Measurements from ENCODE around the gene UMODL1. TPM values are rescaled to one million over a fixed set of nuclear protein-coding genes. Genes with fewer than 3 reads are reported as not detected.
"Not testable (repeated sequence)": the region's sequence is repeated elsewhere in the genome, so short reads cannot be mapped to it uniquely, and the experiment has no call there.

Gene UMODL1
- total RNA-seq, 1 experiment from 2014 or later: not detected

DNA sequence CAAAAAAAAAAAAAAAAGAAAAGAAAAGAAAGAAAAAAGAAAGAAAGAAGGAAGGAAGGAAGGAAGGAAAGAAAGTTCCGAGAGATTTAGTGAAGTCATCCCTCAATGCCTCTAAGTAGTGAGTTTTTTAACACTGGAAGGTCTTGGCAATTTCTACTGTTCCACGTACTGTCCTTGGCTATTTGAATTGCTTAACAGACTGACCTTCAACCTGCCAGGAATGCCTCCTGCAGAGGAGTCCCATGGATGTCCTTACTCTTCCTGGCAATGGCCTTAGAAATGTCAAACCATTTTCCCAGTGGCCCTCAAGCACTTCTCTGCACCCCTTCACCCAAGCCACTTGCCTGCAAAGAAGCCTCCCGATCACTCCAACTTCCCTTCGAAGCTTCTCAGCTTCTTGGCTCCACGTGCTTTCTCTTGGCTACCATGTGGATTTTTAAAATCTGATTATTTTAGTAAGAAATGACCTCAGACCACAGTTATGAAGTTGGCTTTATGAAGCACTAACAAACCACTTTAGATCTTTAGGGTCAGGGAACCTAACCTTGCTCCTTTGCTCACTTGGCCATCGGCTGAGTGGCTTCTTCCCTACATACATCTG, 104.1 kb downstream of the UMODL1 start:
- H3K79me2 ChIP-seq (ENCODE audit: low read depth): no peaks in the 10 kb centered on the region
- H3K4me1 ChIP-seq (replicated peaks; ENCODE audit: insufficient read depth): no peaks in the 10 kb centered on the region
- H3K9me3 ChIP-seq (ENCODE audit: insufficient read depth, low read depth): no peaks in the 10 kb centered on the region
- BruUV-seq (replicated peaks): no TSS peak
- ChIA-PET CTCF (no interaction called here), POLR2A (ENCODE audit: unreplicated experiment) (no interaction called here)
- no peaks in the 10 kb centered on the region for H3F3A ChIP-seq (ENCODE audit: insufficient read depth, low read depth)
- H2AFZ ChIP-seq: no peak overlapping the region
- no peak overlapping the region for H3K4me2 ChIP-seq
- H3K27ac ChIP-seq: no peak overlapping the region
- no peaks in the 10 kb centered on the region for H3K36me3 ChIP-seq (ENCODE audit: low read depth)
- H3K27me3 ChIP-seq (ENCODE audit: insufficient read depth, low read depth): no peaks in the 10 kb centered on the region
- TF ChIP-seq EZH2 (IDR thresholded peaks at IDR 0.05; ENCODE audit: low read depth): no peak
- TF ChIP-seq, protein P1, sequence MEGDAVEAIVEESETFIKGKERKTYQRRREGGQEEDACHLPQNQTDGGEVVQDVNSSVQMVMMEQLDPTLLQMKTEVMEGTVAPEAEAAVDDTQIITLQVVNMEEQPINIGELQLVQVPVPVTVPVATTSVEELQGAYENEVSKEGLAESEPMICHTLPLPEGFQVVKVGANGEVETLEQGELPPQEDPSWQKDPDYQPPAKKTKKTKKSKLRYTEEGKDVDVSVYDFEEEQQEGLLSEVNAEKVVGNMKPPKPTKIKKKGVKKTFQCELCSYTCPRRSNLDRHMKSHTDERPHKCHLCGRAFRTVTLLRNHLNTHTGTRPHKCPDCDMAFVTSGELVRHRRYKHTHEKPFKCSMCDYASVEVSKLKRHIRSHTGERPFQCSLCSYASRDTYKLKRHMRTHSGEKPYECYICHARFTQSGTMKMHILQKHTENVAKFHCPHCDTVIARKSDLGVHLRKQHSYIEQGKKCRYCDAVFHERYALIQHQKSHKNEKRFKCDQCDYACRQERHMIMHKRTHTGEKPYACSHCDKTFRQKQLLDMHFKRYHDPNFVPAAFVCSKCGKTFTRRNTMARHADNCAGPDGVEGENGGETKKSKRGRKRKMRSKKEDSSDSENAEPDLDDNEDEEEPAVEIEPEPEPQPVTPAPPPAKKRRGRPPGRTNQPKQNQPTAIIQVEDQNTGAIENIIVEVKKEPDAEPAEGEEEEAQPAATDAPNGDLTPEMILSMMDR (conservative IDR thresholded peaks at IDR 0.05): no peak
- intact Hi-C loops (cut with micrococcal nuclease; ENCODE audit: unreplicated experiment): no loop called here
- no peaks in the 10 kb centered on the region for H3K9me2 ChIP-seq (ENCODE audit: insufficient read depth)
- no peak overlapping the region for H3K4me3 ChIP-seq
- no peak for DNase-seq
- no peaks in the 10 kb centered on the region for H4K20me1 ChIP-seq (ENCODE audit: insufficient read depth)

DNA sequence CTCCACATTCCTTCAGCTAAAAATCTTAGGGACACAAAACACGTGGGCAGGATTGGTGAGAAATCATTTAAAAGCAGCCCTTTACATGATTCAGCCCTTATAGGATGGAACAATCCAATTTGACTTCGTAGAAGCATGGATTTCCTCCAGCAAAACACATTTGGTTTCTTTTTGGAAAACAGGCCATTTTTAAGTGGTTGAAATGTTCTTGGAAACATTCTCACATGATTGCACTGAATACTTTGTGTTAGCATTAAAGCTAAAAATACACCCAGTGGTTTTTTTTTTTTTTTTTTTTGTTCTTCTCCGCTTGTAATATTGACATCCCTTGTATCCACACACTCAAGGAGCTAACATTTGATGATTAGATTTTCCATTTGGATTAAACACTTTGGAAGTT, 105.7 kb downstream of the UMODL1 start:
- Histone ChIP-seq H3K4me2 (no peak overlapping the region), H3K4me1 (replicated peaks; ENCODE audit: insufficient read depth) (no peaks in the 10 kb centered on the region), H2AFZ (no peak overlapping the region), H3K4me3 (no peak overlapping the region), H3K36me3 (ENCODE audit: low read depth) (no peaks in the 10 kb centered on the region), H3F3A (ENCODE audit: insufficient read depth, low read depth) (no peaks in the 10 kb centered on the region), H3K27ac (no peak overlapping the region), H3K9me2 (ENCODE audit: insufficient read depth) (no peaks in the 10 kb centered on the region), H4K20me1 (ENCODE audit: insufficient read depth) (no peaks in the 10 kb centered on the region), H3K9me3 (ENCODE audit: insufficient read depth, low read depth) (no peaks in the 10 kb centered on the region), H3K79me2 (ENCODE audit: low read depth) (no peaks in the 10 kb centered on the region), H3K27me3 (ENCODE audit: insufficient read depth, low read depth) (no peaks in the 10 kb centered on the region)
- TF ChIP-seq, protein P1 (conservative IDR thresholded peaks at IDR 0.05): no peak
- no peak for TF ChIP-seq EZH2 (IDR thresholded peaks at IDR 0.05; ENCODE audit: low read depth)
- intact Hi-C loops (cut with micrococcal nuclease; ENCODE audit: unreplicated experiment): no loop called here
- ChIA-PET POLR2A (ENCODE audit: unreplicated experiment) (no interaction called here), CTCF (no interaction called here)
- no peak for DNase-seq
- BruUV-seq (replicated peaks): no TSS peak

DNA sequence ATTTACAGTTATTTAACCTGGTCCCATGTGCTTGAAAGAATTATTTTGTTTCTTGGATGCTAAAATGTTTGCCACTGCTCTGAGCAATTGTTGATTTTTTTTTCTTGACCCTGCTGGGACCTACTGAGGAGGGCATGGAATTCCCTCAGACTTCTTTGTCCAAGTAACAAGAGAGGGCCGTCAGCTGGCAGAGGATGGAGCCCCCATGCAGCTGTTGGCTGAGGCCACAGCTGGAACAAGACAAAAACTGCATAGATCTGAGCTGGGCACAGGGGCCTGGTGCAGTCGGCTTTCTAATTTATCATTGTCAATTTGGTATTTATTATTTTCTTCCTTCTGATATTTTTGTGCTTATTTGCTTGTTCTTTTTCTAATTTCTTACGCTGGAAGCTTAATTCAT, 108.2 kb downstream of the UMODL1 start:
- CTCF ChIA-PET: no interaction called here
- Histone ChIP-seq H3K4me3 (no peak overlapping the region), H3K27ac (no peak overlapping the region), H3K27me3 (ENCODE audit: insufficient read depth, low read depth) (no peaks in the 10 kb centered on the region), H3K4me1 (replicated peaks; ENCODE audit: insufficient read depth) (no peaks in the 10 kb centered on the region), H3K36me3 (ENCODE audit: low read depth) (no peaks in the 10 kb centered on the region), H3K9me2 (ENCODE audit: insufficient read depth) (no peaks in the 10 kb centered on the region), H3K4me2 (no peak overlapping the region), H3F3A (ENCODE audit: insufficient read depth, low read depth) (no peaks in the 10 kb centered on the region), H3K9me3 (ENCODE audit: insufficient read depth, low read depth) (no peaks in the 10 kb centered on the region), H4K20me1 (ENCODE audit: insufficient read depth) (no peaks in the 10 kb centered on the region), H3K79me2 (ENCODE audit: low read depth) (no peaks in the 10 kb centered on the region), H2AFZ (no peak overlapping the region)
- intact Hi-C loops (cut with micrococcal nuclease; ENCODE audit: unreplicated experiment): no loop called here
- TF ChIP-seq, protein P1 (conservative IDR thresholded peaks at IDR 0.05): no peak
- TF ChIP-seq EZH2 (IDR thresholded peaks at IDR 0.05; ENCODE audit: low read depth): no peak
- no peak for DNase-seq
- POLR2A ChIA-PET (ENCODE audit: unreplicated experiment): no interaction called here
- no TSS peak for BruUV-seq (replicated peaks)

DNA sequence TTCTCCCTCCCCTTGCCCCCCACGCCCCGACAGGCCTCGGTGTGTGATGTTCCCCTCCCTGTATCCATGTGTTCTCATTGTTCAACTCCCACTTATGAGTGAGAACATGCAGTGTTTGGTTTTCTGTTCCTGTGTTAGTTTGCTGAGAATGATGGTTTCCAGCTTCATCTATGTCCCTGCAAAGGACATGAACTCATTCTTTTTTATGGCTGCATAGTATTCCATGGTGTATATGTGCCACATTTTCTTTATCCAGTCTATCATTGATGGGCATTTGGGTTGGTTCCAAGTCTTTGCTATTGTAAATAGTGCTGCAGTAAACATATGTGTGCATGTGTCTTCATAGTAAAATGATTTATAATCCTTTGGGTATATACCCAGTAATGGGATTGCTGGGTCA, 108.9 kb downstream of the UMODL1 start:
- H3K4me1 ChIP-seq (replicated peaks; ENCODE audit: insufficient read depth); POLR2A ChIA-PET (ENCODE audit: unreplicated experiment); DNase-seq; CTCF ChIA-PET; H3K79me2 ChIP-seq (ENCODE audit: low read depth); H3K9me3 ChIP-seq (ENCODE audit: insufficient read depth, low read depth); H3K27ac ChIP-seq; H3K9me2 ChIP-seq (ENCODE audit: insufficient read depth); H2AFZ ChIP-seq; H3K4me3 ChIP-seq; H3K36me3 ChIP-seq (ENCODE audit: low read depth); H3K27me3 ChIP-seq (ENCODE audit: insufficient read depth, low read depth); H3K4me2 ChIP-seq; intact Hi-C loops (cut with micrococcal nuclease; ENCODE audit: unreplicated experiment); BruUV-seq (replicated peaks); H3F3A ChIP-seq (ENCODE audit: insufficient read depth, low read depth); H4K20me1 ChIP-seq (ENCODE audit: insufficient read depth): not testable (repeated sequence)
